Mucosa of descending colon (tissue), 3 donors: Measurements from ENCODE around the gene TENM4. TPM values are rescaled to one million over a fixed set of nuclear protein-coding genes. Genes with fewer than 3 reads are reported as not detected.

ENCODE experiments used
- ATAC-seq: fragments of 200-7000 bp; cut with Tn5 transposase; one replicate; pipeline ENCODE4 v1.9.1; 2020; ENCODE audit warnings: mild to moderate bottlenecking, moderate library complexity
- DNase-seq, 3 donors: peaks; one replicate each; pipeline ENCODE4 v3.0.0-alpha.2; 2020
- H3K36me3 ChIP-seq: fragments of 200-600 bp; one replicate; pipeline ENCODE4 v1.8.0; 2021; ENCODE audit warnings: low read depth, mild to moderate bottlenecking
- H3K4me1 ChIP-seq: fragments of 200-600 bp; one replicate; pipeline ENCODE4 v1.8.0; 2021; ENCODE audit warnings: low read depth, mild to moderate bottlenecking
- H3K4me3 ChIP-seq: fragments of 200-600 bp; one replicate; pipeline ENCODE4 v1.8.0; 2021; ENCODE audit warnings: mild to moderate bottlenecking
- H3K9me3 ChIP-seq: fragments of 200-600 bp; one replicate; pipeline ENCODE4 v1.8.0; 2021; ENCODE audit warnings: mild to moderate bottlenecking
- intact Hi-C, 2 donors: fragments of 100-400 bp; cut with DNase I in 1 of 2; cut with micrococcal nuclease in 1 of 2; formaldehyde crosslinking; loops; one replicate each; pipeline versions ENCODE4 v1.11.0 to v1.11.1; 2022; cut with DNase I, micrococcal nuclease
- total RNA-seq, 3 donors: library from RNA; stranded (reverse); fragmentation: NEBNext Ultra II Directional in 2 of 3; extraction: Animal tissue kit (Norgen Biotek cat#: 25700) in 2 of 3; gene quantifications; one replicate each; pipeline versions ENCODE4 v1.2.1 to v1.2.4, GENCODE V29; 2021 to 2023
- TF ChIP-seq, protein P1 (sequence below): fragments of 200-600 bp; IDR thresholded peaks from one replicate; pipeline ENCODE4 v1.8.0; 2022; ENCODE audit warnings: antibody characterized with exemption, mild to moderate bottlenecking
- donor health status: DM: no; HTN: no; CAD: no; lungs with moderate emphysema.
- donor health status: DM: no; HTN: no; CAD: no.
- donor health status: DM: no; HTN: yes; CAD: no.

Gene TENM4
- total RNA-seq, 3 donors from 2014 or later = 0.70 to 1.6 (median 1.2) TPM

DNA sequence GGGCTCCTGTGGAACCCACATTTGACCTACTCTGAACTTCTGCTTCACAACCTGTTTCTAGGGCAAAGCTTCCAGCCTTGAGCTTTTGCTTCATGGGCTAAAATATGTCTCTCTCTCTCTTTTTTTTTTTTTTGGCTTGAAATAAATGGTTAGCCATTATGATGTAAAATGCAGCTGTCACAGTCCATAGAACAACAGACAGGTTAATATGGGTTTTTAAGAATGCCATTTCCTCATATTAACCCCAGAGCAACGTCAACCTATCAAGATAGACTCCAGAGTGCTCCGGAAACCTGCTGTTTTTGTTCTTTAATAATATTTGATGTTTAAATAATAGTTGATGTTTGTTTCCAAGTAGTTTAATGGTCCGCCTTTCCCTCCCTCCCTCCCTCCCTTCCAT is 285.6 kb downstream of the TENM4 start:
- TF ChIP-seq, protein P1, sequence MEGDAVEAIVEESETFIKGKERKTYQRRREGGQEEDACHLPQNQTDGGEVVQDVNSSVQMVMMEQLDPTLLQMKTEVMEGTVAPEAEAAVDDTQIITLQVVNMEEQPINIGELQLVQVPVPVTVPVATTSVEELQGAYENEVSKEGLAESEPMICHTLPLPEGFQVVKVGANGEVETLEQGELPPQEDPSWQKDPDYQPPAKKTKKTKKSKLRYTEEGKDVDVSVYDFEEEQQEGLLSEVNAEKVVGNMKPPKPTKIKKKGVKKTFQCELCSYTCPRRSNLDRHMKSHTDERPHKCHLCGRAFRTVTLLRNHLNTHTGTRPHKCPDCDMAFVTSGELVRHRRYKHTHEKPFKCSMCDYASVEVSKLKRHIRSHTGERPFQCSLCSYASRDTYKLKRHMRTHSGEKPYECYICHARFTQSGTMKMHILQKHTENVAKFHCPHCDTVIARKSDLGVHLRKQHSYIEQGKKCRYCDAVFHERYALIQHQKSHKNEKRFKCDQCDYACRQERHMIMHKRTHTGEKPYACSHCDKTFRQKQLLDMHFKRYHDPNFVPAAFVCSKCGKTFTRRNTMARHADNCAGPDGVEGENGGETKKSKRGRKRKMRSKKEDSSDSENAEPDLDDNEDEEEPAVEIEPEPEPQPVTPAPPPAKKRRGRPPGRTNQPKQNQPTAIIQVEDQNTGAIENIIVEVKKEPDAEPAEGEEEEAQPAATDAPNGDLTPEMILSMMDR = no peak
- intact Hi-C loops = no loop called here
- Histone ChIP-seq H3K4me1 (no peaks in the 10 kb centered on the region), H3K4me3 (no peak overlapping the region), H3K36me3 (no peaks in the 10 kb centered on the region), H3K9me3 (no peaks in the 10 kb centered on the region)
- ATAC-seq (no peak), DNase-seq (no peak)

DNA sequence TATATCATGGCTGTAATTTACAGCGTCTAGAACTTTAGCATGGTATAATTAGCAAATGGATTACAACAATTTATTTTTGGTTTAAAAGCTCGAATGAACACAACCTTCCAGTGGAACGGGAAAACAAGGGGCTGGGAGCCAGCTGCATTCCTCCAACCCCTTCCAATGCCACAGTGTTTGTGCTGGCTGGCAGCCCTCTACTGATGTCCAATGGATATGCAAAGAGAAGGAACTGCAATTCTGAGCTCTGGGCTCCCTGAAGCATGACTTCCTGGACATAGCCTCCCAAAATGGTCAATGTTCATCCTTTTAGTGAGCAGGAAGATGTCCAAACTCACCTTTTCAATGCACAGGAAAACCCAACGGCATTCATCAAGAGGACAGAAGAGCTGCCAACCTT is 288.3 kb downstream of the TENM4 start:
- DNase-seq (no peak), ATAC-seq (no peak)
- H3K4me3 ChIP-seq = no peak overlapping the region
- no peaks in the 10 kb centered on the region for H3K9me3 ChIP-seq
- intact Hi-C loops = no loop called here
- TF ChIP-seq, protein P1 = no peak
- no peaks in the 10 kb centered on the region for H3K36me3 ChIP-seq
- no peaks in the 10 kb centered on the region for H3K4me1 ChIP-seq

DNA sequence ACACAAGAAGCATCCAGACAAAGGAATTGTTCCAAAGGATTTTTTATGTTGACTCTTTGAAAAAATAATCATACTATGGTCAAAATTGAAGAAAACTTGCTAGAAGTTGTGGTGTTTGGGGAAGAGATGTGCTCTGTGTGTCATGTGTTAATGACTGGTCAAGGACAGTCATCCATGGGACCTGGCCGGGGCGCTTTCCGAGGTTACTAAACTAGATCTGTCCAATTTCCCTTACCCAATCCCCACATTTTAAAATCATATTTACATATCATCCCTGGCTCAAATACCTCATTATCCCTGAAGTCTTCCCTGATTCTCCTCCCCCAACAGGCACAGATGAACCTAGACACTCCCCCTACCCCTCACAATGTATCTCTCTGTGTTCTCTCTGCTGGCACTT is 289.4 kb downstream of the TENM4 start:
- intact Hi-C loops = no loop called here
- Histone ChIP-seq H3K36me3 (no peaks in the 10 kb centered on the region), H3K4me1 (no peaks in the 10 kb centered on the region), H3K9me3 (no peaks in the 10 kb centered on the region), H3K4me3 (no peak overlapping the region)
- no peak for ATAC-seq
- TF ChIP-seq, protein P1 = no peak
- DNase-seq = no peak

DNA sequence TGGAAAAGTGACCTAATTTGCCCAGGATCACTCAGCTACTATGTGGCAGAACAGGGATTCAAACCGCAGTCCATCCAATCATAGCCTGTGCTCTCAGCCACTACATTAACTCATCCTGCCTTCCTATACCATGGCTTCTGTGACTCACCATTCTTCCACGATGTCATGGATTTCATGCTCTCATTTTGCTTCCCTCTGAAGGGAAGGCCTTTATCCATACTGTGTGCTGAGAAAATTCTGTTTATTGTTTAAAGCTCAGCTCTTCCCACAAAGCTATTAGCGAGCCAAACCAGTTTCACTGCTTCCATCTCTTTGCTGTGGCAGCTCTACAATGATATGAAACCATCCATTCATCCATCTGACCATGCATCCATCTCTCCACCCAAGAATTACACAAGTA is 289.9 kb downstream of the TENM4 start:
- intact Hi-C loops = no loop called here
- no peak for ATAC-seq
- TF ChIP-seq, protein P1 = no peak
- DNase-seq = no peak
- no peaks in the 10 kb centered on the region for H3K36me3 ChIP-seq
- H3K4me1 ChIP-seq = no peaks in the 10 kb centered on the region
- H3K4me3 ChIP-seq = no peak overlapping the region
- no peaks in the 10 kb centered on the region for H3K9me3 ChIP-seq

DNA sequence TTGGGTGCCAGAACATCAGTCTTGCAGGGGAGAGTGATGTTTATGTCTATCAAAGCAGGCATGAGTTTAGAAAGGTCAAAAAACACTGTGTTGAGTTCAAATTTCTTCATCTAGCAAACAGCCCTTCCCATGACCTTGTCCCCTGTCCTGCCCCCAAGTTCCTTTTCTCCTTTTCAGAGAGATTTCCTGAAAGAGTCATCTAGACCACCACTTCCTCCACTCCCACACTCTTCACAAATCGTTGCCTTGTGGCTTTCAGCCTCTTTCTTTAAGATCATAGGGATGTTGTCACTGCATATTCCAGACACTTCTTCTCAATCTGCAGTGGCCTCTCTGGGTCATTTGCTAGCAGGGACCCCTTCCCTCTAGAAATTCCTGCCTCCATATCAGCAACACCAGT is 290.5 kb downstream of the TENM4 start:
- Histone ChIP-seq H3K36me3 (no peaks in the 10 kb centered on the region), H3K9me3 (no peaks in the 10 kb centered on the region), H3K4me3 (no peak overlapping the region), H3K4me1 (no peaks in the 10 kb centered on the region)
- TF ChIP-seq, protein P1 = no peak
- no peak for DNase-seq
- no peak for ATAC-seq
- intact Hi-C loops = no loop called here

DNA sequence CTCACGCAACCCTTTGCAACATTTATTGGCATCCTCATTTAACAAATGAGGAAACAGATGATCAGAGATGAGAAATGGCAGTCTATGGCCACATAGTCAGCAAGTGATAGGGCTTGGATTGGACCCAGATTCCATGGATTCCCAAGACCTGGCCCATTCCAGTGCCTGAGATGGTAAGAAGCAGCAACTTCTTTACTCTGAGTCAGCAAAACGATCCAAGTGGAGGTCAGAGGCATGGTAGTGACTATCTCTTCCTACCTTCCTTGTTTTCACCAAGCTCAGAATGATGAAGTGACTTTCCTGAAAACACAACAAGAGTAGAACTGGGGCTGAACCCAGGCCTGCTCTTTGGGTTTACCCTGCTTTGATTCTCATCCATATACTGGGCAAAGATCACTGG is 293.1 kb downstream of the TENM4 start:
- no peaks in the 10 kb centered on the region for H3K4me1 ChIP-seq
- no peak for ATAC-seq
- H3K36me3 ChIP-seq = no peaks in the 10 kb centered on the region
- no peak overlapping the region for H3K4me3 ChIP-seq
- H3K9me3 ChIP-seq = no peaks in the 10 kb centered on the region
- intact Hi-C loops = no loop called here
- no peak for DNase-seq
- TF ChIP-seq, protein P1 = no peak
